Activated naive CD8-positive, alpha-beta T cell treated with anti-CD3 and anti-CD28 coated beads, Interleukin-2, amount 50 U/mL, for 16 hours (primary cell): ENCODE data around the gene CD226.
"Not testable (repeated sequence)": the region's sequence is repeated elsewhere in the genome, so short reads cannot be mapped to it uniquely, and the experiment has no call there.

Source experiments
- DNase-seq: peaks from one replicate; pipeline ENCODE4 v3.0.0-alpha.2; 2020; ENCODE audit warnings: low read depth, low spot score

Gene CD226

GRCh38 chr18:69947361-69948133 lies at the start of gene CD226:
Gene CD226 (minus strand): TSS chr18:69947873. CDS start chr18:69947406, 467 bp downstream.
- no peak for DNase-seq

- DNase-seq, result no peak
Measured at GRCh38 chr18:69996951-69997798, 49.5 kb upstream of the CD226 start.

- DNase-seq, result no peak
Measured at GRCh38 chr18:69996417-69996816, 48.7 kb upstream of the CD226 start.

GRCh38 chr18:69995774-69996173 lies 48.1 kb upstream of the CD226 start:
- DNase-seq, result no peak

GRCh38 chr18:69992776-69993175 lies 45.1 kb upstream of the CD226 start:
- no peak for DNase-seq

GRCh38 chr18:69987870-69988269 lies 40.2 kb upstream of the CD226 start:
- no peak for DNase-seq

GRCh38 chr18:69985239-69985638 lies 37.6 kb upstream of the CD226 start:
- DNase-seq, result no peak

- DNase-seq, result no peak
Measured at GRCh38 chr18:69982417-69982816, 34.7 kb upstream of the CD226 start.

GRCh38 chr18:69981948-69982347 lies 34.3 kb upstream of the CD226 start:
- no peak for DNase-seq

- no peak for DNase-seq
Measured at GRCh38 chr18:69980982-69981804, 33.5 kb upstream of the CD226 start.

- no peak for DNase-seq
Measured at GRCh38 chr18:69980509-69980908, 32.8 kb upstream of the CD226 start.

GRCh38 chr18:69978732-69979715 lies 31.4 kb upstream of the CD226 start:
- no peak for DNase-seq

GRCh38 chr18:69975294-69975693 lies 27.6 kb upstream of the CD226 start:
- not testable (repeated sequence) for DNase-seq

- no peak for DNase-seq
Measured at GRCh38 chr18:69974365-69974764, 26.7 kb upstream of the CD226 start.

- no peak for DNase-seq
Measured at GRCh38 chr18:69969491-69969890, 21.8 kb upstream of the CD226 start.

GRCh38 chr18:69968039-69968438 lies 20.4 kb upstream of the CD226 start:
- DNase-seq, result no peak

GRCh38 chr18:69963196-69963595 lies 15.5 kb upstream of the CD226 start:
- no peak for DNase-seq

- DNase-seq, result no peak
Measured at GRCh38 chr18:69961718-69962117, 14.0 kb upstream of the CD226 start.

GRCh38 chr18:69958422-69958821 lies 10.7 kb upstream of the CD226 start:
- no peak for DNase-seq

- no peak for DNase-seq
Measured at GRCh38 chr18:69957747-69958146, 10.1 kb upstream of the CD226 start.
